ENCODE data around the gene ARRB1. TPM values are rescaled to one million over a fixed set of nuclear protein-coding genes. Genes with fewer than 3 reads are reported as not detected.
A peak's percentile ranks its signal among the peaks of the same experiment; 100 is the strongest.
"Not testable (repeated sequence)": the region's sequence is repeated elsewhere in the genome, so short reads cannot be mapped to it uniquely, and the experiment has no call there.

ARRB1 gene
- total and polyA plus RNA-seq, 10 donors = 11.6 to 139 (median 78.1) TPM

DNA sequence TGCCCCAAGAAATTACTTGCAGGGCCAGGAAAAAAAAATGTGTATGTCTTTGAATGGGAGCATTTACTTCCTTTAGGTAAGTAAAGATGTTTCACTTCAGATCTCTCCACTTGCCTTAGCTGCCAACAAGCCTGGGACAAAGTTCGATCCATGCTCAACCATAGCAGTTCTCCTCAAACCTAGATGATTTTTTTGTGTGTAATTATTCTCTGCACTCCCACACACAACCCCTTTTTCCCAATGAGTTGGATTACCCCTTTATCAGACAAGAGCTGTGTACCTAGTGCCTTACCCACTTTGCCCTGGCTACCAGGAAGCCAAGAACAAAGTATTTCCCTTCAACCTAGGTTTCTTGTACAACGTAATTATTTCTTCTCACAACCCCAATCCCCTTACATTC is 75.3 kb downstream of the ARRB1 start:
- Histone ChIP-seq H3K36me3 (peaks cover 0 to 100% (median 43%) of the 10 kb centered on the region in 6 donors), H3K4me1 (peaks cover 3 to 83% (median 46%) of the 10 kb centered on the region in 6 donors), H3K9me3 (no peaks in the 10 kb centered on the region), H3K27ac (peak overlapping the region; percentile 72 to 88 (median 82)), H3K27me3 (replicated peaks in 1 of 7) (no peaks in the 10 kb centered on the region), H3K4me3 (peak overlapping the region in 1 of 8 donors; percentile 41)
- intact Hi-C loops (cut with DNase I; ENCODE audit: low total_unique reads) = no loop called here
- DNase-seq = no peak
- no peak for TF ChIP-seq POLR2A (IDR thresholded peaks at IDR 0.05)
- TF ChIP-seq, protein P1, sequence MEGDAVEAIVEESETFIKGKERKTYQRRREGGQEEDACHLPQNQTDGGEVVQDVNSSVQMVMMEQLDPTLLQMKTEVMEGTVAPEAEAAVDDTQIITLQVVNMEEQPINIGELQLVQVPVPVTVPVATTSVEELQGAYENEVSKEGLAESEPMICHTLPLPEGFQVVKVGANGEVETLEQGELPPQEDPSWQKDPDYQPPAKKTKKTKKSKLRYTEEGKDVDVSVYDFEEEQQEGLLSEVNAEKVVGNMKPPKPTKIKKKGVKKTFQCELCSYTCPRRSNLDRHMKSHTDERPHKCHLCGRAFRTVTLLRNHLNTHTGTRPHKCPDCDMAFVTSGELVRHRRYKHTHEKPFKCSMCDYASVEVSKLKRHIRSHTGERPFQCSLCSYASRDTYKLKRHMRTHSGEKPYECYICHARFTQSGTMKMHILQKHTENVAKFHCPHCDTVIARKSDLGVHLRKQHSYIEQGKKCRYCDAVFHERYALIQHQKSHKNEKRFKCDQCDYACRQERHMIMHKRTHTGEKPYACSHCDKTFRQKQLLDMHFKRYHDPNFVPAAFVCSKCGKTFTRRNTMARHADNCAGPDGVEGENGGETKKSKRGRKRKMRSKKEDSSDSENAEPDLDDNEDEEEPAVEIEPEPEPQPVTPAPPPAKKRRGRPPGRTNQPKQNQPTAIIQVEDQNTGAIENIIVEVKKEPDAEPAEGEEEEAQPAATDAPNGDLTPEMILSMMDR (IDR thresholded peaks at IDR 0.05 in 8 of 11, conservative IDR thresholded peaks at IDR 0.05 in 3 of 11) = no peak
- TF ChIP-seq POLR2AphosphoS5 (IDR thresholded peaks at IDR 0.05) = no peak
- 71 to 77% (median 73%) methylated on average over 2 of the region's 2 CpGs for whole genome bisulfite sequencing, 5 donors

DNA sequence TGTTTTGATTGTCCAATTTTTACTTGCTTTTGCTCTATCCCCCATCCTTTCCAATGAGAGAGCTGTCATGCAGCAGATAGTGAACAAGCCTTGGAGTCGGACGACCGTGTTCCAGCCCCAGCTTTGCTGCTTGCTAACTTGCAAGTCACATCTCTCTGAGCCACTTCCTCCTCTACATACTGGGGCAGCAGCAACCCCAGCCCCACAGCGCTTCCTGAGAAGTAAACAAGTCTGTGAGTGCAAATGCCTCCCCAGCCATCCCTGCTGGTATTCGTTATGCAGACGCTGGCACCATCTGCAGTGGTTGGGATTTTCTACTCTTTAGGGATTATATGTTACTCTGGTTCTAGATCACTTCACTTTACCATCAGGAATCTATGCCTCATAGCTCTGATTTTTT is 75.9 kb downstream of the ARRB1 start:
- peak overlapping the region; percentile 72 to 88 (median 82) for H3K27ac ChIP-seq
- intact Hi-C loops (cut with DNase I; ENCODE audit: low total_unique reads) = no loop called here
- WGBS, 5 donors = 6 to 35% (median 27%) methylated on average over 6 of the region's 6 CpGs

DNA sequence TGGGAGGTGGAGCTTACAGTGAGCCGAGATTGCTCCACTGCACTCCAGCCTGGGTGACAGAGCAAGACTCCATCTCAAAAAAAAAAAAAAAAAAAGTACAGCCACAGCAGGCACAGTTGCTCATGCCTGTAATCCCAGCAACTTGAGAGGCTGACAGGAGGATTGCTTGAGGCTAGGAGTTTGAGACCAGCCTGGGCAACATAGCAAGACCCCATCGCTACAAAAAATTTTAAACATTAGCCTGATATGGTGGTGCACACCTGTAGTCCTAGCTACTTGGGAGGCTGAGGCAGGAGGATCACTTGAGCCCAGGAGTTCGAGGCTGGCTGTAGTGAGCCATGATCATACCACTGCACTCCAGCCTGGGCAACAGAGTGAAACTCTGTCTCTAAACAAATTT is 76.7 kb downstream of the ARRB1 start:
- H3K9me3 ChIP-seq; intact Hi-C loops (cut with DNase I; ENCODE audit: low total_unique reads); H3K27me3 ChIP-seq (replicated peaks in 1 of 7): not testable (repeated sequence)
- peaks cover 5 to 80% (median 39%) of the 10 kb centered on the region in 6 donors for H3K4me1 ChIP-seq
- peak; percentile 28 for DNase-seq
- peak overlapping the region in 1 of 8 donors; percentile 41 for H3K4me3 ChIP-seq
- peaks cover 0 to 100% (median 41%) of the 10 kb centered on the region in 6 donors for H3K36me3 ChIP-seq
- 71 to 95% (median 87%) methylated on average over 3 of the region's 3 CpGs for WGBS, 5 donors
- peak overlapping the region; percentile 72 to 88 (median 82) for H3K27ac ChIP-seq

More for the DNA sequence above, 75.9 kb downstream of the ARRB1 start:
- peaks cover 0 to 100% (median 41%) of the 10 kb centered on the region in 6 donors for H3K36me3 ChIP-seq
- H3K9me3 ChIP-seq = no peaks in the 10 kb centered on the region
- peaks cover 5 to 83% (median 47%) of the 10 kb centered on the region in 6 donors for H3K4me1 ChIP-seq
- DNase-seq = peak; percentile 94
- no peaks in the 10 kb centered on the region for H3K27me3 ChIP-seq (replicated peaks in 1 of 7)
- H3K4me3 ChIP-seq = peak overlapping the region in 1 of 8 donors; percentile 41
- TF ChIP-seq POLR2AphosphoS5 (IDR thresholded peaks at IDR 0.05) (peak in 2 of 3 donors; percentile 73 to 91), POLR2A (IDR thresholded peaks at IDR 0.05) (peak in 1 of 3 donors; percentile 31)
- TF ChIP-seq, protein P1 (IDR thresholded peaks at IDR 0.05 in 8 of 11, conservative IDR thresholded peaks at IDR 0.05 in 3 of 11) = no peak

DNA sequence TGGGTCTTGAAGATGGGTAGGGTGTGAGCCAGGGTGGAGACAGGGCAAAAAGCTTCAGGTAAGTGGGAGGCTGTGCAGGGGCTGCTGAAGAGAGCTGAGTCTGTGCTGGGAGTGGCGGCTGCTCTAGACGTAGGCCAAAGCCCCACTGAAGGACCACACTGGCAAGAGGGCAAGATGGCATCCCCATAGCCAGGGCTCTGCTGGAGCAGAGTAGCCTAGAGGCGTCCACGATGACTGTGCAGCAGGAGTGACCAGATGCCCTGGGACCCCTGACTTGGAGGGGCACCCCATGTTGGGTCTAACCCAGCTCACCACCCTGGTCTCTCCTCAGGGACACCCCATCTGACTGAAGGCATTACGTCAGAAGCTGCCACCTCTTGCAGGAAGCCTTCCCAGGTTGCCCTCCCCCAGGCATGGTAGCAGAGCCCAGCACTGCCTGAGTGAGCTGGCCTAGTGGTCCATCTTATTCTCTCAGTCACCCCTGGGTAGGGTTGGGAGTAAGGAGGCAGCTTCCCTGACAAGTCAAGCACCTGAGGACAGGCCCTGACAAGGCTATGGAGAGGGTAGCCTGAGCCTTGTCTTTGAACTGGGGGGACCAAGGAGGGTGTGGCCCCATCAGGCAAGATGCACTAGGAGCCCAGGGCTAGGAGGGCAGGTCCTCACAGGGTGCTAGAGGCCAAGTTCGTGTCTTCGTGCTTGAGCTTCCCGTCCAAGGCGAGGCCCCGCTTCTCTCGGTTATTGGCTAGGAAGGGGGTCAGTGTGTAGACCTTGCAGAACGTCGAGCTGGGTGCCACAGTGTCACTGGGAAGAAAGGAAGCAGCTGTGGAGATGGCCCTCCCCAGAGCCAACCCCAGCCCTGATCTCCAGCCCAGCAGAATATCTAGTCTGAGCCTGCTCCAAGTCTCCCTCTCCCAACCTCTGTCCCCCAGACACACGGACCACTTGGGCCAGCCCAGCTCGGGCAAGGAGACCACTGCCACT is 77.8 kb downstream of the ARRB1 start:
- 82 to 89% (median 86%) methylated on average over 11 to 15 of the region's 15 CpGs for WGBS, 5 donors
- H3K27me3 ChIP-seq (replicated peaks in 1 of 7) = no peaks in the 10 kb centered on the region
- no peak overlapping the region for H3K4me3 ChIP-seq
- peak; percentile 75 for DNase-seq
- intact Hi-C loops (cut with DNase I; ENCODE audit: low total_unique reads) = no loop called here
- H3K36me3 ChIP-seq = peaks cover 0 to 100% (median 43%) of the 10 kb centered on the region in 6 donors
- TF ChIP-seq POLR2AphosphoS5 (IDR thresholded peaks at IDR 0.05) = peak in 1 of 3 donors; percentile 15
- TF ChIP-seq, protein P1 (IDR thresholded peaks at IDR 0.05 in 8 of 11, conservative IDR thresholded peaks at IDR 0.05 in 3 of 11) = no peak
- no peaks in the 10 kb centered on the region for H3K9me3 ChIP-seq
- H3K4me1 ChIP-seq = peaks cover 5 to 70% (median 34%) of the 10 kb centered on the region in 6 donors
- peak overlapping the region in 6 of 8 donors; percentile 2 to 88 (median 86) for H3K27ac ChIP-seq

Data from spleen (tissue), 11 donors.